Stimulated activated naive CD8-positive, alpha-beta T cell treated with anti-CD3 and anti-CD28 coated beads, Interleukin-15, Interleukin-2, amounts not matched to agents 100 U/mL and 50 U/mL, for 24 hours (primary cell): ENCODE data around the gene OTOGL.
"Not testable (repeated sequence)": the region's sequence is repeated elsewhere in the genome, so short reads cannot be mapped to it uniquely, and the experiment has no call there.

Experiments used
- ATAC-seq: fragments of 150-1000 bp; cut with Tn5 transposase; one replicate; pipeline ENCODE4 v1.10.0; 2021
- DNase-seq: peaks from one replicate; pipeline ENCODE4 v3.0.0; 2021

The OTOGL gene

GRCh38 chr12:80227904-80228303, 128.6 kb downstream of the OTOGL start:
- DNase-seq, ATAC-seq: not testable (repeated sequence)

DNA sequence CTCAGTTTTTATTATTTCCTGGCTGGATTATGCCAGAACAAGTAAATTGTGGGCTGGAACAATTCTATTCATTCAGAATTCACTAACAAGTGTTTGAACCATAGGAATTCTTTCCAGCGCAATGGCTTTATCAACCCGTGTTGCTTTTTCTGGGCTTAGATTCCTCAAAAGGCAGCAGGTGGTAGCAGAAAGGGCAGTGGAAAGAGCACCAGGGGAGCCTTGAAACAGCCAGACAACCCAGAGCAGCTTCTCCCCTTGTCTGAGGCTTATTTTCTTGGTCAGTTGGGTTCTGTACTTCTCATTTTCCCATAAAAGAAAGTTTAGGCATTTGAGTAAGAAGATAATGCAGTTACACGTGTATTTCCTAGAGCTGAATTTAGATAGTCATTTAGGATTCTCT, 130.7 kb downstream of the OTOGL start:
- DNase-seq (no peak), ATAC-seq (no peak)

DNA sequence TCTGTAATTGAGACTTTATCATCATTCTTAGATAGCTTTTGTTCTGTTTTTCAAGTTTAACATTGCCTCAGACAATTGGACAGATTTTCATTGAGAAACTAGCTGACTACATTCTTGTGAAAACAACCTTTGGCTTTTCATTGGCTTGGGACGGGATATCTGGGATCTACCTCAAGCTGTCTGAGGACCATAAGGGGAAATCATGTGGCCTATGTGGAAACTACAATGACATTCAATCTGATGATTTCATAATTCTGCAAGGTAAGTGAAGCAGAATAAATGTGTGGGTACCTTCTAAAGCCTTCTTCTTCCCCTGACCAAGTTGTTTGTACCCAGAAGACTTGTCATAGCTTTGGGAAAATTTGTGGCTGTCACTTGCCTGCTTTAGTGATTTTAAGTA, 133.5 kb downstream of the OTOGL start:
- no peak for DNase-seq
- no peak for ATAC-seq

DNA sequence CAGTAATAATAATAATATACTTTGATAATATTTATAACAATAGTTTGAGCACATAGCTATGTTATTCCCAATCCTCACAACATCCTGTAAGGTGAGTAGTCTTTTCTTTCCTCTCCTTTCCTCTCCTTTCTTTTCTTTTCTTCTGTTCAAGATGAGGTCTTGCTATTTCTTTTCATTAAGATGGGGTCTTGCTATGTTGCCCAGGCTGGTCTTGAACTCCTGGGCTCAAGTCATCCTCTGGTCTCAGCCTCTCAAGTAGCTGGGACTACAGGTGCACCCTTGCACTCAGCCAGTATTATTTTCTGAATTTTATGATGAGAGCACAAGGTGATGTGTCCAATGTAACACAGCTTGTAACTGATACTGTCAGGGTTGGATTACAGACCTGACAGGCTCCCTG, 134.6 kb downstream of the OTOGL start:
- no peak for DNase-seq
- ATAC-seq = no peak

- no peak for ATAC-seq
- no peak for DNase-seq
These were observed 135.3 kb downstream of the OTOGL start for GRCh38 chr12:80234667-80235066.

GRCh38 chr12:80235944-80236343, 136.6 kb downstream of the OTOGL start:
- ATAC-seq = no peak
- DNase-seq = no peak

GRCh38 chr12:80239867-80240266, 140.5 kb downstream of the OTOGL start:
- DNase-seq (no peak), ATAC-seq (no peak)

DNA sequence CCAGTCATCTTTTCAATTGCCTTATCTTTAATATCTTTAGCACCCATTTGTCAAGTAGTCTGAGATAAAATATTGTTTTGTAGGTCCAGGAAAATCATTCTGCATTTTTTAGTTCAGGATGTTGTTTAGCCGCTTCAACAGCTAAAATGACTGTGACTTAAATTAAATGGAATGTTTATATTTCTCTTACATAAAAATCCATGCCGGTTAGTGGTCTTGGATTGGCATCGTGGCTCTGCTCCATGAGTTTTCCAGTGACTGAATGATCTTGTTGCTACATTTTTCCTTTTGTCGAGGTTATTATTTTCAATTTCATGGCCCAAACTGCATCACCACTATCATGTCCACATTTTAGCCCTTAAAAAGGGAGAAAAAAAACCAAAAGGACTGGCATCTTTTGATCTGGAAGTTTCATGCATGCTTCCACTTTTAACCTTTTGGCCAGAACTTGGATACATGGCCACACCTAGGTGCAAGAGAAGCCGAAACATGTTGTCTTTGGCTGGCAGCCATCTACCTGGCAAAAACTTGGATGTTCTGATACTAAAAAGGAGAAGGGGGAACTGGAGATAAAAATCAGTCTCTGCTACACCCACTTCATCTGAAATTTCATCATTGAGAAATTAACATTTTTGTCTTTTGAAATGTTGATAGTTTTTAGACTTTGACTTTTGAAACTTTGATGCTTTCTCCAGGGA, 142.4 kb downstream of the OTOGL start:
- DNase-seq = no peak
- ATAC-seq = no peak

- ATAC-seq (no peak), DNase-seq (no peak)
These were observed 143.0 kb downstream of the OTOGL start for GRCh38 chr12:80242321-80242720.

- not testable (repeated sequence) for ATAC-seq
These were observed 150.2 kb downstream of the OTOGL start for GRCh38 chr12:80249581-80249980.

DNA sequence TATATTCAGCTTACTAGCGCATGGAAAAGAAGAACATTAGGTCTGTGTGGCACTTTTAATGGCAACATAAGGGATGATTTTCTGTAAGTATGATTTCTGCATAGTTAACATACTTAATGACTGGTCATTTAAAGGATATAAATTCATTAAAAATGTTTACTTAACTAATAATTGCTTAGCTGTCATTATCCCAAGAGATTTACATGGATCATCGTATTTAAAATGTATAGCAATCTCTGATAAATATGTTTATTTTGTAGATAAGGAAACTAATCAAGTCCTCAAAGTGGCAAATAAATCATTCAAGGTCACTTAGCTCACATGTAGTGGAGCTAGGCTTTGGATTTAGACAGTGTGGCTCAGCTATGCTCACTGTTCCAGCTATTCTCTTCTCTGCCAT, 158.6 kb downstream of the OTOGL start:
- ATAC-seq (no peak), DNase-seq (no peak)

More at GRCh38 chr12:80249581-80249980, 150.2 kb downstream of the OTOGL start:
- DNase-seq = not testable (repeated sequence)

GRCh38 chr12:80260269-80260668, 160.9 kb downstream of the OTOGL start:
- no peak for ATAC-seq
- no peak for DNase-seq

DNA sequence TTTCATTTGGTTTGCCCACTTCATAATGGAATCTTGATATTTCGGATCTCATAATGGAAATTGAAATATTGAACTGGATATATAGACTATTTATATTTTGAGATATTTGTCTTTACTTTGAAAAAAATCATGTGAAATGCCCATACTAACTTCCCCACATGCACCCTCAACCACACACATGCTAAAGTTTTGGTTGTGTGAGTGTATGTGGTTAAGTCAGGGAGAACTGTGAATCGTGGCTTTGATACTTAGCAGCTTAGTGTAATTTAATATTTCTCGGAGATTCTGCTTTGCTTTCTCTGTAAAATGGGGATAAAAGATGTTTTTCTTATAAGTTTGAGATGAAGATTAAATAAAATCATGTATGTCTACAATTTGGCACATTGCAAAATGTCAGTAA, 162.1 kb downstream of the OTOGL start:
- ATAC-seq (no peak), DNase-seq (no peak)

DNA sequence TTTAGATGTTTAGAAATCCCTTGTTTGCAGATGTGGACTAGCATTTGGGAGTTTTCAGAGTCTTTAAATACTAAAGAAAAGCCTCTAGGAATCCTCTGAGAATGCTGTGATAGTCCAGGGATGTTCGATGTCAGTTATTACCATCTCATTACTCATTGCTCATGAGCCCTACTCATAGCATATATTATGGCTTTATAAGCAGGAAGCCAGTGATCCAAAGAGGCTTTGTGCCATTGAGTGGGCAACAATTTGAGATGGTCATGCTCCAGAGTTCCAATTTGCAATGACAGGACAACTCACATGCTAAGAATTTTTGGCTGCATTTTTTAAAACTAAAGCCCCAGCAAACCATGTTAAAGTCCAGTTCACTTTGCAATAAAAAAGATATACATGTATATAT, 163.0 kb downstream of the OTOGL start:
- ATAC-seq = no peak
- no peak for DNase-seq

GRCh38 chr12:80262771-80263170, 163.4 kb downstream of the OTOGL start:
- DNase-seq = no peak

DNA sequence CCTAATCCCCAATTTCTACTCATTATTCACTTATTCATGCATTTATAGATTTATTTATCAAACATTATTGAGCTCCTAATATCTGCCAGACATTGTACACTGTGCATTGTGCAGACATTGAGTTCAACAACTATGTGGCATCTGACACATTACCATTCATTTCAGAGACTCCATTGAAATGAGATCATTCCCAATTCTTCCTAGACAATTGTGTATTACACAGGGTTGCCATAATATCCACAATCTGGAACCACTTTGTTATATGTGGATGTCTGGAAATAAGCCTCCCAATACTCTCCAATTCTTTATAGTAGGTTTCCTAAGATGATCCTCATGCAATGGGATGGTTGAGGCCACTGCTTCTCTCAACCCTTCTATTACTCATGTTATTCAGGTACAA, 165.0 kb downstream of the OTOGL start:
- DNase-seq = no peak
- no peak for ATAC-seq

More at GRCh38 chr12:80262771-80263170, 163.4 kb downstream of the OTOGL start:
- ATAC-seq = no peak

DNA sequence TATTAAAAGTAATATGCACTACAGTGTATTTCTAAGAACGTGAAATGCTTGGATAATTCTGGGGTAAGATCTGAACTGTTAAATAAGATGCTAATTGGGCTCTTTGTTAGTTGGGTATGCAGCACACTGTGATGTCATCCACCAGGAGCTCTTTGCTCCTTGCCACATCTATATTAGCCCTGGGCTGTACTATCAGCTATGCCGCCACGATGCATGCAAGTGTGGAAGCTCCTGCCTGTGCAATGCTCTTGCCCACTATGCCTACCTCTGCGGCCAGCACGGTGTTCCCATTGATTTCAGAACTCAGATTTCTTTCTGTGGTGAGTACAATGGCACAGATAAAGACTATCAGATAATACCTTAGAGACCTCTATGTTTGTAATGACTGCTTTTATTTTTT, 165.6 kb downstream of the OTOGL start:
- DNase-seq = no peak
- no peak for ATAC-seq

- no peak for DNase-seq
- peak; percentile 68 for ATAC-seq
These were observed 169.8 kb downstream of the OTOGL start for GRCh38 chr12:80268924-80269749.

DNA sequence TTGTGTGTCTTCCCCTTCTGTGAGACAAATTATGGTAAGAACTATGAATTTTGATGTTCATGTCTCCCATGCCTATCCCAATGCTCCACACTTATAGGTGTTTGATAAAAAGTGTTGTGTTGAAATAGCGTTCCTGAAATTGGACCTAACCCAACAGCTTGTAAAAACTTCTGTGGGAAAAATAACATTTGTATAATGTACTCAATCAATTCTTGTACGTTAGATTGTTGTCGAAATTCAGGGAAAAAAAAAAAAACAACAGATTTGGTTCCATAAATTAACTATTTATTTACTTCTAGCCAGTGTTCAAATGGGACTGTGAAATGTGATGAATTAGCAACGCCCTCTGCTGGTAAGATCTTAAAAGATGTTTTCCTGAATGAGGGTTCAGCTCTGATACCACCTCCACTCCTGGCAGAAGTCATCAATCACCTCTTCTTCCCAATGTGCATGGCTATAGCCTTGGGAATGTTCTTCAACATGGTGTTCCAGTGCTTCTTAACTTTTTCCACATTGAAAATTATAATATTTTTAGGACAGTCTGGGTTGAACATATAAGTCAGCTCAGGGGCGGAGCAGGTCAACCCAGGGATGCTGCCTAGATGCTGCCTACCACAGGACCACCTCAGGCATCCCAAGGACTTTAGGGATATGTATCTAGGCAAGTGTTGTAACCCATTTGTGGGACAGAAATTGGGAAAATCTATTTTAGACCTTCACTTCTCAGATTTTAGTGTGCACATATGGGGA, 170.6 kb downstream of the OTOGL start:
- ATAC-seq (no peak), DNase-seq (no peak)

- no peak for ATAC-seq
These were observed 172.4 kb downstream of the OTOGL start for GRCh38 chr12:80271780-80272179.

GRCh38 chr12:80272387-80272915, 173.1 kb downstream of the OTOGL start:
- no peak for ATAC-seq
- no peak for DNase-seq

More at GRCh38 chr12:80271780-80272179, 172.4 kb downstream of the OTOGL start:
- DNase-seq = no peak

DNA sequence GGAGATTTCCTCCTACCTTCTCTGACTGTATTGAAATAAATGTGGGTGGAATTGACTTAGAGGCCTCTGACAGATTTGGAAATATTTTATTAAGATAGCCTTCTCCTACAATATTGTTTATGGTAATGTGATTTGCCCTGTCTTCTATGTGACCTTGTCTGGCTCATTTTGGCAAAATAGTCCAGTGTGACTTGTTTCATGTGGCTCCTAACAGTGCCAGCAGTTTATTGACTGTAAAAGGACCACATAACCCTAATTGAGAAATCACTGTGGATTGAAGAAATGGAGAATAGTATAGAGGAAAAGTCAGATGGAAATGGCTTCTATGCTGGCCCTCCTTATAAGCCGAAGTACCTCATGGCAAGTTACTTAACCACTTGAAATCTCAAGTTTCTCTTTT, 173.8 kb downstream of the OTOGL start:
- DNase-seq (no peak), ATAC-seq (no peak)

DNA sequence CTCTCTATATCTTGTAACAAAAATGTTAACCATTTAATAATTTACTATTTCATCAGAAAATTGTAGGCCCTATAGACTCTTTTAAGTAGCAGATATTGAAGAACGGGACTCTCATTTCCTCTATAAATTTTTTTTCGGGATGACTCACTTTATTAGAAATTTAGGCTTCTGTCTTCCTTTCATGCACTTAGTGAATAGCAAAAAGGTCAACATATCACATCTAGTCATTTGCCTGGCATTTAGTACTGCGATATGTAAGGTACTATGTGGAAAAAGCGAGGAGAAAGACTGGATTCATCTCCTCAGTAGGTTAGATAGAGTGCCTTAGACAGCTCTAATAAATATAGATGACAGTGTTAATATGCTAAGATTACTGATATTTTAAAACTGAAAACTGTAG, 178.4 kb downstream of the OTOGL start:
- ATAC-seq = no peak
- no peak for DNase-seq
